Stimulated activated CD8-positive, alpha-beta memory T cell treated with anti-CD3 and anti-CD28 coated beads, Interleukin-2, amount 100 ng/mL, for 1 hour (primary cell): ENCODE data around the gene NFX1.

Source experiments
- DNase-seq, 2 donors: peaks; one replicate each; pipeline ENCODE4 v3.0.0-alpha.2; 2020; ENCODE audit warnings: low read depth in 2 of 2

NFX1 gene

DNA sequence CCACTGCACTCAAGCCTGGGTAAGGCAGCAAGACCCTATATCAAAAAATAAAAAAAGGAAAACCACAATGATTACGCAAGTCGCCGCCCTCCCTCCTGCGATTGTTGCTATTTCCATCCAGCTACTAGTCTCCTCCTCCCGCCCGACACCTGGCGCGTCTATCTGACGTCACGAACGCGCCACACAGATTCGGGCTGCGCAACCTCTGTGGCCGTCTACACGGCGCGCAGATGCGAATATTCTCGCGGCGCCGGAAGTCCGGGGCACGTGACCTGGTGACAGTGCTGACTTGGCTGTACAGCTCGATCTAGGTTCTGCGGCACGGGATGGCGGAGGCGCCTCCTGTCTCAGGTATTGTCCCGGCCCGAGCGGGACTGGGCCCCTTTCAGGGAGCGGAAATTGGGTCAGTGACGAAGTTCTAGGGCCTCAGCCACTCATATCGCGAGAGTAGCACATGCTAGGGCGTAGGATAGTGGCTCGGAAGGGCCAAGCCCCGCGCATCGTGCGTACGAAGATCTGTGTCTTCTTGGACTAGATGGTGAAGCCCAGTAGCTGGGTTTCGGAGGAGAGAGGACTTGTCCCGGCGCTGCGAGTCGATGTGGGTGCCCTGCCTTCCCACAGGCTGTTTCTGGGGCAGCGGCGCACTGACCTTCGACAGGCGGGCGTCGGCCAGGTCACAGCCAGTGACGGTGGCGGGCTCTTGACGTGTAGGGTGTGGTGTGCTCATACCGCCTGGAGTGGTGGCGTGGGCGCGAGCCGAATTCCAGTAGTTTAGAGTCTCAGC lies at the start of gene NFX1:
Gene NFX1, plus strand, starts transcription at position 270 of the 784 bp plus-strand sequence. Its CDS starts 57 bp downstream, at position 327.
- peak; percentile 96 to 97 for DNase-seq

- no peak for DNase-seq
Observed at GRCh38 chr9:33241298-33241697, 49.0 kb upstream of the NFX1 start.

DNA sequence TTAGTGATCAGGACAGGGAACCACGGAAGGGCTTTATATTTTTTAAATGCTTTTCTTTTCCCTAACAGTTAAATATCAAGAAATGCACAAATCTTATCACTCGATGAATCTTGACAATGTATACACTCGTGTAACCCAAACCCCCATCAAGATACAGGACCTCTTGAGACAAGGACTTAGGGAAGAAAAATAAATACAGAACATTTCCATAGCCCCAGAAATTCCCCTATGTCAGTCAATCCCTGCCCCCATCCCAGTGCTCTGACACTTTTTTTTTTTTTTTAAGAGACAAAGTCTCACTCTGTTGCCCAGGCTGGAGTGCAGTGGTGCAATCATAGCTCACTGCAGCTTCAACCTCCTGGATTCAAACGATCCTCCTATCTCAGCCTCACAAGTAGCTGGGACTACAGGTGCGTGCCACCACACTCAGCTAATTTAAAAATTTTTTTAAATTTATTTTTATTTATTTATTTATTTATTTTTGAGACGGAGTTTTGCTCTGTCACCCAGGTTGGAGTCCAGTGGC lies 47.6 kb upstream of the NFX1 start:
- DNase-seq, result no peak

- no peak for DNase-seq
Observed at GRCh38 chr9:33244137-33244784, 46.1 kb upstream of the NFX1 start.

- no peak for DNase-seq
Observed at GRCh38 chr9:33245341-33245740, 45.0 kb upstream of the NFX1 start.

DNA sequence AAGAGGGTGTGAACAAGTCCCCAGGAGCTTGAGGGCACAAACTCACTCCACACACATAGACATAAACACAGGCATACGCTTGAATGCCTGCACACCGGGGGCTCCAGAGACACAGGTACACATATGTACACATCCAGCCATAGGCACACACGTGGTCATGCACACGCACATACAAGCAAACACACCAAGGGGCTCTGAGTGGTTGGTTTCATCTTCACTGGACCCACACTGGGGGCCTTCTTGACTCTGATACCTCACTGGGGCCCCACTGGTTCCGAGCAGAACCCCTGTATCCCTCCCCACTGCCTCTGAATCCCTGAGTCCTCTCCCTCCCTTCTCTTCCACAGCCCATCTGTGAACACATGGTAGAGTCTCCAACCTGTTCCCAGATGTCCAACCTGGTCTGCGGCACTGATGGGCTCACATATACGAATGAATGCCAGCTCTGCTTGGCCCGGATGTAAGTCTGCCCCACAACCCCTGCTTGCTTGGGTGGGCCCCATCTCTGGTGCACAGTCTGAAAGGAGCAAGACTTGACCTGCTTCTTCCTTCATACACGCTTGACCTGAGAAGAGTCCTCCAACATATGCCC lies 44.0 kb upstream of the NFX1 start:
- no peak for DNase-seq

- no peak for DNase-seq
Observed at GRCh38 chr9:33248606-33249005, 41.7 kb upstream of the NFX1 start.

DNA sequence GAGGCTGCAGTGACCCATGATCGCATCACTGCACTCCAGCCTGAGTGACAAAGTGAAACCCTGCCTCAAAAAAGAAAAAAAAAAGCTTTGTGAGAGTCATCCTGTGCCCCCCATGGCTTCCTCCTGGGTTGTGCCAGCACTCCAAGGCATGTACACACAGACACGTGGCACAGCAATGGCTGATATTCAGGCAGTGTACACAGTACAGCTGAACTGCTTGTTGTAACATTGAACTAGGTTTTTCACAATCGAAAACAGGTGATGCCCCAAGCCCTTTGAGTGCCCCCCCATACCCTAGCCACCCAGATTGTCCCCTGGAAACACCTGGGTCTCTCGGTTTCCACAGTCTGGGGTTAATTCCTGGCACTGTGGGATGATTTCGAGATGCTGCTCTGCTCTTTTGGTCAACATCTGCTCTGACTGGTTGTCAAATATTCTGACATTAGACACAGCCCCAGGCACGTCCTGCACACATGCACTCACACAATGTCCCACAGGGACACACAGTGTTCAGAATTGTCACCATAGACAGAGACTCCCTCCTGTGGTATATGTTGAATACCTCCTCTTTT lies 41.1 kb upstream of the NFX1 start:
- DNase-seq, result no peak

- DNase-seq, result no peak
Observed at GRCh38 chr9:33249983-33250382, 40.3 kb upstream of the NFX1 start.

DNA sequence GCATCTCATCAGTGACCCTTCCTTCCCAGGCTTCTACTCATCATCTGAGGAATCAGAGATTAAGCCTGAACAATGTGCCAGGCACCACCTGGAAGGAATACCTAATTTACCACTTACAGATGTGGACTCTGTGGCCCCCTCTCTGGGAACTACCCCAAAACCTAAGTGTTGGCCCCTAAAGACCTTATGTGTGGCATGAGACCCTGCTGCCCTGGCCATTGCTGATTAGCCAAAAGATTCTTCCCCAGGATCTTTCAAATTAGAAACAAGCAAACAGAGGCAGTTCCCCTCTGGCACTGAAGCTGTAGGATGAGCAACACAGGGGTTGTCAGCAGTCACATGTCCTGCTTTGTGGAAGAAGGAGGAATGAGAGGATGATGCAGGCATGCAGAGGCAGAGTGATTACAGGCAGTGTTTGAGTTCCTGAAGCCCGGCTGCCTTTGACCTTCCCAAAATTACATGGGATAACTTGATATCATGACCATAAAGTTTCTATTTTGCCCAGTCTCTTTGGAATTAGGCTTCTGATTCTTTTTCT lies 39.8 kb upstream of the NFX1 start:
- DNase-seq, result no peak

- DNase-seq, result no peak
Observed at GRCh38 chr9:33254211-33254610, 36.1 kb upstream of the NFX1 start.

- DNase-seq, result no peak
Observed at GRCh38 chr9:33255014-33255413, 35.3 kb upstream of the NFX1 start.

- DNase-seq, result no peak
Observed at GRCh38 chr9:33255471-33255870, 34.8 kb upstream of the NFX1 start.

DNA sequence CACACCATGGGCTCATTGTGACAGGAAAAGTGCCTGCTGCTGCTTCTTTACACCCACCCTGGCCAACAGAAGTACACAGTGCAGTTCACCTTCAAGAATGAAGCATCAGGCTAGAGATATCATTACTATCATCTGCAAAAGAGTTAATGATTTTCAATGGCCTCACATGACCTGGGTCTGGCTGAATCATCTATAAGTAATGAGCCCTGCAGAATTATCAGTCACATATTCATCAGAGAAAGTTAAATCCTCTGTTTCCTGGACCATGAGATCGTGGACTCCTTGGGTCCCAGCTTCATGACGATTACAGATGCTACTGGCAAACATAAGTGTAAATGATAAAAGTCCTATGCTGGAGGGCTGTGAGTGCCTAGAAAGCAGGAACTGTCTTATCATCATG lies 34.1 kb upstream of the NFX1 start:
- DNase-seq, result no peak

- no peak for DNase-seq
Observed at GRCh38 chr9:33257276-33257675, 33.0 kb upstream of the NFX1 start.

DNA sequence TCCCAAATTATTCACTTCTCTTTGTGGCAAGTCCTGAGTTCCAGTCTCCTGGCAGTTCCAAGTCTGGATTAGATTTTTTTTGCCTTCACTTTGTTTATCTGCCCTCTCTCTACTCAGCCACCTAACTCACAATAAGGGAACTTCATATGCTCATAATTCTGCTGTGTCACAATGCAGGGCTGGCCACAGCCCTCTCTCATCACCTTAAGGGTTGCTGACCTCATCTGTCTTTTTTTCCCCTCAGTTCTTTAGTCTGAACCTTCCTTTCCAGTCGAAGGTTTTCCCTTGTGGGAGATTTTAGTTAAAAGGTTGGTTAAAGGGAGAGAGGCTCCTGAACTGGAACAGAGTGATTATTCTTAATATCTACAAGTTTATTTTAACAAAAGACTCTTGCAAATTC lies 29.9 kb upstream of the NFX1 start:
- no peak for DNase-seq

- no peak for DNase-seq
Observed at GRCh38 chr9:33263131-33264002, 26.9 kb upstream of the NFX1 start.

GRCh38 chr9:33264003-33264472 lies 26.3 kb upstream of the NFX1 start:
- no peak for DNase-seq

- peak; percentile 99 for DNase-seq
Observed at GRCh38 chr9:33264473-33265177, 25.7 kb upstream of the NFX1 start, which contains the start of the genes BAG1 and CHMP5. Gene BAG1, minus strand, starts transcription at chr9:33264708. Gene CHMP5, plus strand, starts transcription at chr9:33265049. Its CDS starts 30 bp downstream, at chr9:33265079.

GRCh38 chr9:33265211-33265865 lies 25.0 kb upstream of the NFX1 start:
- DNase-seq, result no peak
